Right lobe of liver (tissue), 6 donors: Measurements from ENCODE around the gene TARDBP. TPM values are rescaled to one million over a fixed set of nuclear protein-coding genes. Genes with fewer than 3 reads are reported as not detected.

Experiments
- ATAC-seq, 4 donors: fragments of 200-7000 bp; cut with Tn5 transposase; one replicate each; pipeline ENCODE4 v1.9.1; 2020; ENCODE audit warnings: mild to moderate bottlenecking in 4 of 4, moderate library complexity in 4 of 4
- DNase-seq, 3 donors: peaks; one replicate each; pipeline ENCODE4 v3.0.0-alpha.2; 2020
- H3K27ac ChIP-seq, 3 donors: fragments of 200-600 bp; one replicate each; pipeline ENCODE4 v1.8.0; 2022
- H3K27me3 ChIP-seq, 2 donors: fragments of 200-600 bp; one replicate each; pipeline ENCODE4 v1.8.0; 2022
- H3K36me3 ChIP-seq, 4 donors: fragments of 200-600 bp; sonication (generic) in 1 of 4; one replicate each; pipeline versions ENCODE4 v1.5.1 to v1.8.0; 2017 to 2022; ENCODE audit warnings: control low read depth in 1 of 4
- H3K4me1 ChIP-seq, 4 donors: fragments of 200-600 bp; sonication (generic) in 1 of 4; one replicate each; pipeline versions ENCODE4 v1.5.1 to v1.8.0; 2017 to 2022; ENCODE audit warnings: control low read depth in 1 of 4
- H3K4me3 ChIP-seq, 3 donors: fragments of 200-600 bp; one replicate each; pipeline ENCODE4 v1.8.0; 2022
- H3K9me3 ChIP-seq, 4 donors: fragments of 200-600 bp; sonication (generic) in 1 of 4; one replicate each; pipeline versions ENCODE4 v1.5.1 to v1.8.0; 2017 to 2022; ENCODE audit warnings: control low read depth in 1 of 4
- CTCF ChIP-seq, 4 donors: fragments of 200-600 bp in 3 of 4; fragments of 450-650 bp in 1 of 4; IDR thresholded peaks; one replicate each; pipeline versions ENCODE4 v1.5.1 to v1.8.0; 2016 to 2022; ENCODE audit warnings: antibody characterized with exemption in 4 of 4, mild to moderate bottlenecking in 2 of 4
- POLR2A ChIP-seq: fragments of 450-650 bp; IDR thresholded peaks from one replicate; pipeline ENCODE4 v1.6.1; 2017; ENCODE audit warnings: antibody characterized with exemption, mild to moderate bottlenecking
- WGBS: methylation state at CpG from one replicate; pipeline ENCODE4 v1.1.6; 2018; ENCODE audit warnings: low coverage, low lambda C conversion rate; ENCODE audit not compliant: insufficient coverage; ENCODE audit errors: missing lambda C conversion rate; 5-methylcytosine and 5-hydroxymethylcytosine counted together
- intact Hi-C, 2 donors: fragments of 100-400 bp; cut with DNase I; formaldehyde crosslinking; loops; one replicate each; pipeline versions ENCODE4 v1.11.2 to v1.14.1; 2022
- long read RNA-seq: library from polyadenylated mRNA; unstranded; transcript quantifications from one replicate; pipeline ENCODE4 v2.0.0, GENCODE V29; 2019
- total RNA-seq, 6 experiments: library from RNA; depleted of rRNA in 2 of 6; stranded (reverse); fragments of >200 nt in 2 of 6; fragmentation: NEBNext Ultra II Directional in 3 of 6; extraction: Animal tissue kit (Norgen Biotek cat#: 25700) in 3 of 6; gene quantifications; one replicate each; pipeline versions ENCODE4 v1.1.0 to v1.2.4, GENCODE V29; 2016 to 2023
- donor health status: DM: no; HTN: yes; CAD: no.
- donor health status: DM: no; HTN: no; CAD: no.
- donor health status: DM: no; HTN: no; CAD: no.
- donor health status: DM: no; HTN: yes; CAD: no.
- donor health status: DM: no; HTN: yes; CAD: no.

The TARDBP gene
- total RNA-seq, result 10 to 100 TPM; 57.2 to 84.4 (median 73.8) TPM
- long read RNA-seq, full-length matches to known transcripts, result 8 of 10 reads
- long read RNA-seq, partial matches to known transcripts, result 2 of 10 reads
- long read RNA-seq, other reads (novel, unspliced or antisense), result 0 of 10 reads

GRCh38 chr1:11012260-11013159 lies at the start of gene TARDBP:
Gene TARDBP (plus strand): TSS chr1:11012654. CDS start chr1:11013728, 1,074 bp downstream.
- intact Hi-C loops, result no loop called here

GRCh38 chr1:10965546-10966226 lies 46.8 kb upstream of the TARDBP start:
- H3K27me3 ChIP-seq, result no peaks in the 10 kb centered on the region
- TF ChIP-seq CTCF (IDR thresholded peaks at IDR 0.05), result no peak
- TF ChIP-seq POLR2A, result no peak
- H3K9me3 ChIP-seq, result no peaks in the 10 kb centered on the region
- DNase-seq (peak in 2 of 3 donors; percentile 48 to 62), ATAC-seq (peak; percentile 9 to 50 (median 16))
- WGBS, result 21% methylated on average over 6 of the region's 10 CpGs
- peaks cover 0 to 17% (median 0%) of the 10 kb centered on the region in 4 donors for H3K4me1 ChIP-seq
- intact Hi-C loops, result no loop called here
- H3K27ac ChIP-seq, result no peak overlapping the region
- no peak overlapping the region for H3K4me3 ChIP-seq
- H3K36me3 ChIP-seq, result no peaks in the 10 kb centered on the region

More at GRCh38 chr1:11012260-11013159, at the start of gene TARDBP:
- WGBS, result 0% methylated on average over 12 of the region's 94 CpGs
- TF ChIP-seq POLR2A (peak; percentile 92), CTCF (IDR thresholded peaks at IDR 0.05) (no peak)
- ATAC-seq (peak; percentile 94 to 95 (median 94)), DNase-seq (peak; percentile 90 to 92 (median 91))
- H3K27me3 ChIP-seq, result no peaks in the 10 kb centered on the region
- no peaks in the 10 kb centered on the region for H3K9me3 ChIP-seq
- H3K4me3 ChIP-seq, result peak within 1 kb of the TSS; percentile 96 to 99 (median 99)
- peaks cover 0 to 39% (median 25%) of the 10 kb centered on the region in 4 donors for H3K36me3 ChIP-seq
- H3K27ac ChIP-seq, result peak within 1 kb of the TSS; percentile 89 to 96 (median 95)
- H3K4me1 ChIP-seq, result peaks cover 0 to 21% (median 7%) of the 10 kb centered on the region in 4 donors

- H3K9me3 ChIP-seq, result no peaks in the 10 kb centered on the region
- no peaks in the 10 kb centered on the region for H3K36me3 ChIP-seq
- H3K27me3 ChIP-seq, result no peaks in the 10 kb centered on the region
- intact Hi-C loops, result no loop called here
- DNase-seq (no peak), ATAC-seq (peak in 1 of 4 donors; percentile 8)
- 47% methylated on average over 3 of the region's 3 CpGs for WGBS
- no peak overlapping the region for H3K4me3 ChIP-seq
- no peak for TF ChIP-seq POLR2A
- no peak for TF ChIP-seq CTCF (IDR thresholded peaks at IDR 0.05)
- H3K27ac ChIP-seq, result no peak overlapping the region
- peaks cover 0 to 17% (median 0%) of the 10 kb centered on the region in 4 donors for H3K4me1 ChIP-seq
Measured at GRCh38 chr1:10967090-10967489, 45.4 kb upstream of the TARDBP start.

DNA sequence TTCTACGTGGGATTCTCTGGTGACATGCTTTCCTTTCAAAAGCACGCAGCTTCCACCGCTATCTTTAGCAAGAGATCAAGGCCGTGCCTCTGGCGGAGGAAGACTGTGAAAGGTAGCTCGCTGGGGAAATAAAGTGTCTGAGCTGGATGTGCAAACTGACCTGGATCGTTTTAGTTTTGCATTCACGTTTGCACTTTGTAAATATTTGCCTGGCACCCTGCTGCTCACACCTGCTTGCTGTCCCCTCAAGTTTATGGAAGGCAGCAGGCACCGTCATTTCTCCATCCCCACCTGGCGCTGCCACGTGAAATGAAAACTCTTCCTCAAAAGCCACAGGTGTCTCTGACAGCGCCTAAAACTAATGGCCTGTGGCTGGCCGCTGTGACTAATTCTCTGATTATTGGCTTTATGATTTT lies 44.0 kb upstream of the TARDBP start:
- WGBS, result 30% methylated on average over 13 of the region's 13 CpGs
- Histone ChIP-seq H3K27me3 (no peaks in the 10 kb centered on the region), H3K9me3 (no peaks in the 10 kb centered on the region), H3K27ac (no peak overlapping the region), H3K4me3 (peak overlapping the region; percentile 3 to 40 (median 21)), H3K4me1 (peaks cover 0 to 12% (median 0%) of the 10 kb centered on the region in 4 donors), H3K36me3 (no peaks in the 10 kb centered on the region)
- intact Hi-C loops, result no loop called here
- DNase-seq, result no peak
- TF ChIP-seq POLR2A, result no peak
- TF ChIP-seq CTCF (IDR thresholded peaks at IDR 0.05), result no peak
- ATAC-seq, result peak in 3 of 4 donors; percentile 29 to 53 (median 30)
